Measurements from ENCODE around the gene CFAP99. TPM values are rescaled to one million over a fixed set of nuclear protein-coding genes. Genes with fewer than 3 reads are reported as not detected.

Gene CFAP99
- total and polyA plus RNA-seq, 9 of the 15 experiments (the other 6 are each of a cell fraction or from before 2014, with no cell fraction given), result 0.07 to 0.18 (median 0.09) TPM; not detected in 6

- TF ChIP-seq MIER1 (IDR thresholded peaks at IDR 0.05; ENCODE audit: low read depth) (no peak), ZNF316 (IDR thresholded peaks at IDR 0.05) (peak; percentile 84), POLR2H (tag; IDR thresholded peaks at IDR 0.05; ENCODE audit: low read depth) (no peak), JUND (IDR thresholded peaks at IDR 0.05; ENCODE audit: borderline replicate concordance, low read depth, low read length) (peak; percentile 73), JUND (tag; IDR thresholded peaks at IDR 0.05; ENCODE audit: borderline replicate concordance, low read depth, low read length) (peak; percentile 59; the same call in 1 of the 3 replicates), TAF9B (IDR thresholded peaks at IDR 0.05; ENCODE audit: partially characterized antibody) (peak; percentile 66), ZNF217 (CRISPR knock-in tag; IDR thresholded peaks at IDR 0.05) (no peak), KDM5B (IDR thresholded peaks at IDR 0.05; ENCODE audit: insufficient replicate concordance, low read depth, low read length) (no peak), ZNF263 (CRISPR knock-in tag; IDR thresholded peaks at IDR 0.05; ENCODE audit: borderline replicate concordance) (peak; percentile 87), GABPB2 (CRISPR knock-in tag; conservative IDR thresholded peaks at IDR 0.05) (no peak), POLR2A (conservative IDR thresholded peaks at IDR 0.05) (peak; percentile 66), RBM17 (IDR thresholded peaks at IDR 0.05; ENCODE audit: borderline replicate concordance, low read depth, low read length) (no peak), AFF1 (IDR thresholded peaks at IDR 0.05; ENCODE audit: low read depth in 1 of 2, partially characterized antibody in 2 of 2) (no peak), RBM39 (optimal IDR thresholded peaks at IDR 0.05; ENCODE audit: low read depth, low read length) (no peak), FUS (optimal IDR thresholded peaks at IDR 0.05; ENCODE audit: low read depth, low read length) (no peak), NFIC (IDR thresholded peaks at IDR 0.05) (no peak; the same call in 1 of the 2 replicates), KDM2B (CRISPR knock-in tag; IDR thresholded peaks at IDR 0.05) (no peak), SPI1 (IDR thresholded peaks at IDR 0.05; ENCODE audit: borderline replicate concordance, low read depth, low read length) (peak; percentile 30; the same call in 1 of the 2 replicates), EWSR1 (IDR thresholded peaks at IDR 0.05; ENCODE audit: borderline replicate concordance, low read depth, partially characterized antibody) (no peak), ZNF174 (CRISPR knock-in tag; IDR thresholded peaks at IDR 0.05) (no peak), CTCF (IDR thresholded peaks at IDR 0.05 in 2 of 3, conservative IDR thresholded peaks at IDR 0.05 in 1 of 3; ENCODE audit: insufficient read depth in 2 of 3, low read depth in 1 of 3, low read length in 3 of 3) (peak; percentile 40 to 55 (median 50); a peak in 5 of 6 replicates), MBD2 (IDR thresholded peaks at IDR 0.05; ENCODE audit: borderline replicate concordance, low read depth) (peak; percentile 39; the same call in 1 of the 2 replicates), ELF4 (CRISPR knock-in tag; IDR thresholded peaks at IDR 0.05) (no peak), TAF7 (tag; IDR thresholded peaks at IDR 0.05) (0 out of 2 replicates have a peak, but pooled peaks have one; percentile 12)
Measured at GRCh38 chr4:2412885-2413716, 5.7 kb upstream of the CFAP99 start (continued).

All from K562 (cell line).